ENCODE data around the gene ZFYVE28.

- TF ChIP-seq NFRKB (IDR thresholded peaks at IDR 0.05), result no peak
- TF ChIP-seq SP1 (IDR thresholded peaks at IDR 0.05), result no peak
- no peak for TF ChIP-seq ARNT (IDR thresholded peaks at IDR 0.05)
- TF ChIP-seq BHLHE40 (IDR thresholded peaks at IDR 0.05; ENCODE audit: borderline replicate concordance), result no peak
- no peak for TF ChIP-seq FOXM1 (IDR thresholded peaks at IDR 0.05; ENCODE audit: borderline replicate concordance)
- TF ChIP-seq ELF4 (IDR thresholded peaks at IDR 0.05), result no peak
- TF ChIP-seq FOXA1 (IDR thresholded peaks at IDR 0.05), result no peak
- no peak for TF ChIP-seq L3MBTL2 (conservative IDR thresholded peaks at IDR 0.05)
- no peak for TF ChIP-seq FOXK2 (IDR thresholded peaks at IDR 0.05)
Observed at GRCh38 chr4:2263926-2264321, 154.5 kb downstream of the ZFYVE28 start.

Data from HEK293T (cell line).